Calu3 (cell line): Measurements from ENCODE around the gene NEURL4. TPM values are rescaled to one million over a fixed set of nuclear protein-coding genes. Genes with fewer than 3 reads are reported as not detected.

Experiments used
- BruUV-seq: library from RNA; stranded (reverse); fragments of 400-500 nt; replicated peaks from 2 replicates; lab custom pipeline; 2021; lab: Mats Ljungman, UMichigan
- CTCF ChIA-PET: fragments of 300-600 bp; sonication (Branson Sonifier 250); formaldehyde crosslinking; loops from one replicate; lab custom pipeline; 2022; ENCODE audit warnings: antibody characterized with exemption; lab: Charles Lee
- DNase-seq: peaks from one replicate; pipeline ENCODE4 v3.0.0; 2022
- H3K27ac Mint-ChIP-seq: one replicate; pipeline ENCODE4 v1.8.0; 2022; ENCODE audit warnings: mixed read lengths; ENCODE audit not compliant: unreplicated experiment
- H3K27me3 Mint-ChIP-seq: one replicate; pipeline ENCODE4 v1.8.0; 2022; ENCODE audit warnings: mixed read lengths; ENCODE audit not compliant: unreplicated experiment
- H3K36me3 Mint-ChIP-seq: one replicate; pipeline ENCODE4 v1.8.0; 2022; ENCODE audit warnings: mild to moderate bottlenecking, moderate library complexity, mixed read lengths; ENCODE audit not compliant: insufficient read depth, unreplicated experiment
- H3K4me1 Mint-ChIP-seq: one replicate; pipeline ENCODE4 v1.8.0; 2022; ENCODE audit warnings: mild to moderate bottlenecking, low read depth, mixed read lengths; ENCODE audit not compliant: unreplicated experiment
- H3K4me3 Mint-ChIP-seq: one replicate; pipeline ENCODE4 v1.8.0; 2022; ENCODE audit warnings: mild to moderate bottlenecking, low read depth, moderate library complexity, mixed read lengths; ENCODE audit not compliant: unreplicated experiment
- H3K9me3 Mint-ChIP-seq: one replicate; pipeline ENCODE4 v1.8.0; 2022; ENCODE audit warnings: low read depth, mixed read lengths; ENCODE audit not compliant: unreplicated experiment
- CTCF ChIP-seq: fragments of 200-600 bp; IDR thresholded peaks from one replicate; pipeline ENCODE4 v1.8.0; 2022; ENCODE audit warnings: antibody characterized with exemption; ENCODE audit not compliant: unreplicated experiment
- intact Hi-C: fragments of 100-400 bp; cut with micrococcal nuclease; formaldehyde crosslinking; loops from one replicate; pipeline ENCODE4 v1.10.0; 2022; ENCODE audit not compliant: unreplicated experiment
- total RNA-seq: library from RNA; stranded (reverse); gene quantifications from 2 replicates; pipeline ENCODE4 v1.2.3, GENCODE V29; 2022

Gene NEURL4
- total RNA-seq, 1 experiment from 2014 or later = 31.9 TPM

- peaks cover 32% of the 10 kb centered on the region for H3K36me3 Mint-ChIP-seq
- no TSS peak for BruUV-seq
- no peak for DNase-seq
- no peaks in the 10 kb centered on the region for H3K27me3 Mint-ChIP-seq
- intact Hi-C loops = no loop called here
- no peak overlapping the region for H3K4me3 Mint-ChIP-seq
- no peak for TF ChIP-seq CTCF
- peaks cover 16% of the 10 kb centered on the region for H3K4me1 Mint-ChIP-seq
- H3K9me3 Mint-ChIP-seq = no peaks in the 10 kb centered on the region
- no peak overlapping the region for H3K27ac Mint-ChIP-seq
- CTCF ChIA-PET = no interaction called here
Measured at GRCh38 chr17:7324438-7324779, 4.7 kb downstream of the NEURL4 start.

DNA sequence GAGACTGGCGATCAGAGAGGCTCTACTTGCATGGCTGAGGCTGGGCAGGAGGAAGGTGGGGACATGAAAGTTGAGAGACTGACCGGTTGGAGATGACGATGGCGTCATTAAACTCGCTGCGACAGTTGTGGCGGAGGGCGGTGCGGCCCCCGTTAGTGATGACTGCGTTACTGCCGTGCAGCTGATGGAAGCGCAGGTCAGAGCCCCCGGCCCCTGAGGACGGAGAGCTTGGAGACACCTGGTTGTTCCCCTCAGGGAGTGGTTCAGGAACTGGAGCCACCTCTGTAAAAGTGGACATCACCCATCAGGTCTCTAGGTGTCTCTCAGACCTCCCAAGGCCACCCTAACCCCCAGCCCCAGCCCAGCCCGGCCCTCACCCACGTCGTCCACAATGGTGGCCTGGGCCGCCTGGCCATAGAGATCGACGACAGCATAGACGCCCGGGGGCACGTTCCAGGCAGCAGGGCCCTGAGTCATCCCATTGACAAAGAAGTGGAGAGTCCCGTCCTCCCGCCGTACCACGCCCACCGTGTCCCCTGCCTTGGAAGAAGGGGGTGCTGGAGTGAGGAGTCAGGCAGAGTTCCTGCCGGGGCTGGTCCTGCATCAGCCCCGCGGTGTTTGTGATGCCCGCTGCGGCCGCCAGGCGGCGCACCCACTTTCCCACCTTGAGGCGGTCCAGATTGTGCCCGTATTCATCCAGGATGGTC, 5.3 kb downstream of the NEURL4 start:
- CTCF ChIA-PET = no interaction called here
- no TSS peak for BruUV-seq
- no peak for TF ChIP-seq CTCF
- Mint-ChIP-seq H3K27me3 (no peaks in the 10 kb centered on the region), H3K4me3 (no peak overlapping the region), H3K9me3 (no peaks in the 10 kb centered on the region), H3K27ac (no peak overlapping the region), H3K36me3 (peaks cover 28% of the 10 kb centered on the region), H3K4me1 (peaks cover 13% of the 10 kb centered on the region)
- intact Hi-C loops = no loop called here
- no peak for DNase-seq

- Mint-ChIP-seq H3K9me3 (no peaks in the 10 kb centered on the region), H3K4me1 (peaks cover under 1% of the 10 kb centered on the region), H3K36me3 (peaks cover 26% of the 10 kb centered on the region), H3K27ac (no peak overlapping the region), H3K27me3 (no peaks in the 10 kb centered on the region), H3K4me3 (no peak overlapping the region)
- DNase-seq = no peak
- CTCF ChIA-PET = no interaction called here
- BruUV-seq = no TSS peak
- no peak for TF ChIP-seq CTCF
- intact Hi-C loops = no loop called here
Measured at GRCh38 chr17:7322520-7323194, 6.5 kb downstream of the NEURL4 start.

DNA sequence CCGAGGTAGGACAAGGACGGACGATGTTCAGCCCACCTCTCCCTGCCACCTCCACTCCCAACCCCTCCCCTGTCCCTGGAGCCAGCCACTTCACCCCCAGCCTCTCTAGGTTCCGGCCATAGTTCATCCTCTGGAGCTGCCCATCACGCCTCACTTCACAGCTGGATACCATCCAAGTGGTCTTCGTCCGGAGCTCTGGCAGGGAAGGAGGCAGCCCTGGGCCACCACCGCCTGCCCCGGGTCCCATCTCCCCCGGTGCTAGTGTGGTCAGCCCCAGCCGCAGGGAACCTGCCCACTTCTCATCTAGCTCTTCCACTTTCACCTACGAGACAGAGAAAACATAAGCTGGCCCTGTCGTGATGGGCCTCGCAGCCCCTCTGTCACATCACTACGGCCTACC, 7.7 kb downstream of the NEURL4 start:
- Mint-ChIP-seq H3K27me3 (no peaks in the 10 kb centered on the region), H3K4me3 (no peak overlapping the region), H3K4me1 (no peaks in the 10 kb centered on the region), H3K9me3 (no peaks in the 10 kb centered on the region), H3K27ac (no peak overlapping the region), H3K36me3 (peaks cover 34% of the 10 kb centered on the region)
- BruUV-seq = no TSS peak
- CTCF ChIA-PET = no interaction called here
- TF ChIP-seq CTCF = no peak
- DNase-seq = no peak
- intact Hi-C loops = no loop called here
